Mesothelial cell of epicardium (in vitro differentiated cells): ENCODE results near the gene MPZL3. TPM values are rescaled to one million over a fixed set of nuclear protein-coding genes. Genes with fewer than 3 reads are reported as not detected.

Experiments used
- DNase-seq, 2 experiments: peaks; one replicate each; pipeline ENCODE4 v3.0.0; 2021; ENCODE audit warnings: low spot score in 2 of 2; ENCODE audit not compliant: unreplicated experiment in 2 of 2
- H3K27ac Mint-ChIP-seq: 2 replicates; pipeline ENCODE4 v1.8.0; 2021; ENCODE audit warnings: mixed read lengths
- H3K27me3 Mint-ChIP-seq: 2 replicates; pipeline ENCODE4 v1.8.0; 2021; ENCODE audit warnings: low read depth, mixed read lengths
- H3K36me3 Mint-ChIP-seq: 2 replicates; pipeline ENCODE4 v1.8.0; 2021; ENCODE audit warnings: mixed read lengths
- H3K4me1 Mint-ChIP-seq: 2 replicates; pipeline ENCODE4 v1.8.0; 2021; ENCODE audit warnings: mixed read lengths
- H3K4me3 Mint-ChIP-seq: 2 replicates; pipeline ENCODE4 v1.8.0; 2021; ENCODE audit warnings: mild to moderate bottlenecking, moderate library complexity, mixed read lengths
- H3K9me3 Mint-ChIP-seq: 2 replicates; pipeline ENCODE4 v1.8.0; 2021; ENCODE audit warnings: mixed read lengths
- total RNA-seq: library from RNA; stranded (reverse); gene quantifications from 3 replicates; pipeline ENCODE4 v1.2.1, GENCODE V29; 2021
- TF ChIP-seq, protein P1 (sequence below): fragments of 200-600 bp; sonication (generic); IDR thresholded peaks from one replicate; pipeline ENCODE4 v1.5.0; 2021; ENCODE audit warnings: antibody characterized with exemption; ENCODE audit not compliant: unreplicated experiment

Gene MPZL3
- total RNA-seq, 1 donor from 2014 or later: 5.0 TPM

DNA sequence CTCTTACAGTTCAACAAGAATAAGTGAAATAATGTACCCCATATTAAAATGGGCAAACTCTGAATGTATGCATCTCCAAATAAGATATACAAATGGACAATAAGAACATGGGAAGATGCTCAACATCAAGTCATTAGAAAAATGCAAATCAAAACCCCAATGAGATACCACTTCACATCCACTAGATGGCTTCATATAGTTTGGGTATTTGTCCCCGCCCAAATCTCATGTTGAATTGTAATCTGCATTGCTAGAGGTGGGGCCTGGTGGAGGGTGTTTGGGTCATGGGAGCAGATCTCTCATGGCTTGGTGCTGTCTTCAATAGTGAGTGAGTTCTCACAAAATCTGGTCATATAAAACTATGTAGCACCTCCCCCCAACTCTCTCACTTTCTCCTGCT lies 6.2 kb upstream of the MPZL3 start:
- peaks cover 19% of the 10 kb centered on the region for H3K27me3 Mint-ChIP-seq
- H3K27ac Mint-ChIP-seq: no peak overlapping the region
- peaks cover 5% of the 10 kb centered on the region for H3K9me3 Mint-ChIP-seq
- DNase-seq: no peak
- peaks cover 15% of the 10 kb centered on the region for H3K4me1 Mint-ChIP-seq
- H3K4me3 Mint-ChIP-seq: no peak overlapping the region
- TF ChIP-seq, protein P1, sequence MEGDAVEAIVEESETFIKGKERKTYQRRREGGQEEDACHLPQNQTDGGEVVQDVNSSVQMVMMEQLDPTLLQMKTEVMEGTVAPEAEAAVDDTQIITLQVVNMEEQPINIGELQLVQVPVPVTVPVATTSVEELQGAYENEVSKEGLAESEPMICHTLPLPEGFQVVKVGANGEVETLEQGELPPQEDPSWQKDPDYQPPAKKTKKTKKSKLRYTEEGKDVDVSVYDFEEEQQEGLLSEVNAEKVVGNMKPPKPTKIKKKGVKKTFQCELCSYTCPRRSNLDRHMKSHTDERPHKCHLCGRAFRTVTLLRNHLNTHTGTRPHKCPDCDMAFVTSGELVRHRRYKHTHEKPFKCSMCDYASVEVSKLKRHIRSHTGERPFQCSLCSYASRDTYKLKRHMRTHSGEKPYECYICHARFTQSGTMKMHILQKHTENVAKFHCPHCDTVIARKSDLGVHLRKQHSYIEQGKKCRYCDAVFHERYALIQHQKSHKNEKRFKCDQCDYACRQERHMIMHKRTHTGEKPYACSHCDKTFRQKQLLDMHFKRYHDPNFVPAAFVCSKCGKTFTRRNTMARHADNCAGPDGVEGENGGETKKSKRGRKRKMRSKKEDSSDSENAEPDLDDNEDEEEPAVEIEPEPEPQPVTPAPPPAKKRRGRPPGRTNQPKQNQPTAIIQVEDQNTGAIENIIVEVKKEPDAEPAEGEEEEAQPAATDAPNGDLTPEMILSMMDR: no peak
- H3K36me3 Mint-ChIP-seq: peaks cover 27% of the 10 kb centered on the region

DNA sequence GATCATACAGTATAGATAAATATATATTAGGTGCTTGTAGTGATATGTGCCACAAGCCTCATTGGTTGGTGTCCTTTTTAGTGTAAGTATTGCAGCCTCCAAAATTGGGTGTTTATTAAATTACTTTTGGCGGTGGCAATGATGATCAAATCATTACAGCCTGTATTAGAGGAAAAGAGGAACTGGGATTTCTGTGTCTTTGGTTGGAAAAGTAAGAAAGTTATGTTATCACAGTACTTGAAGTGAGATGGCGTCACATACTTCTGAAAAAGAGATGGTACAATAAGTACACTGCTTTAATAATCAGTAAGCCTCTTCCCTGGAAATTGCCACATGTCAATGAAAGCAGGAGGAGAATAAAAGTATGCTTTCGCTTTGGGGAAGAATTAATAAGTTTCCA lies 523 bp upstream of the MPZL3 start:
- TF ChIP-seq, protein P1: no peak
- Mint-ChIP-seq H3K9me3 (no peaks in the 10 kb centered on the region), H3K36me3 (peaks cover 3% of the 10 kb centered on the region), H3K27me3 (peaks cover 20% of the 10 kb centered on the region), H3K4me1 (peaks cover 10% of the 10 kb centered on the region), H3K27ac (peak overlapping the region; percentile 100), H3K4me3 (peak overlapping the region; percentile 96)
- DNase-seq: no peak

GRCh38 chr11:118247041-118247440 lies 5.1 kb downstream of the MPZL3 start:
- Mint-ChIP-seq H3K4me1 (peaks cover 18% of the 10 kb centered on the region), H3K4me3 (no peak overlapping the region), H3K36me3 (no peaks in the 10 kb centered on the region), H3K9me3 (no peaks in the 10 kb centered on the region), H3K27ac (no peak overlapping the region), H3K27me3 (peaks cover 42% of the 10 kb centered on the region)
- no peak for DNase-seq
- TF ChIP-seq, protein P1: no peak

GRCh38 chr11:118245936-118246562 lies 6.1 kb downstream of the MPZL3 start:
- Mint-ChIP-seq H3K4me1 (peaks cover 25% of the 10 kb centered on the region), H3K9me3 (no peaks in the 10 kb centered on the region), H3K4me3 (no peak overlapping the region), H3K27ac (no peak overlapping the region), H3K36me3 (no peaks in the 10 kb centered on the region), H3K27me3 (peaks cover 42% of the 10 kb centered on the region)
- DNase-seq: no peak
- TF ChIP-seq, protein P1: no peak

GRCh38 chr11:118243993-118244762 lies 8.0 kb downstream of the MPZL3 start:
- TF ChIP-seq, protein P1: no peak
- Mint-ChIP-seq H3K27me3 (peaks cover 32% of the 10 kb centered on the region), H3K4me1 (peaks cover 41% of the 10 kb centered on the region), H3K36me3 (no peaks in the 10 kb centered on the region), H3K4me3 (no peak overlapping the region), H3K27ac (no peak overlapping the region), H3K9me3 (no peaks in the 10 kb centered on the region)
- DNase-seq: no peak
